Measurements from ENCODE around the gene GNL2.
"Not testable (repeated sequence)": the region's sequence is repeated elsewhere in the genome, so short reads cannot be mapped to it uniquely, and the experiment has no call there.

The GNL2 gene

GRCh38 chr1:37559080-37559479 lies 36.7 kb downstream of the GNL2 start:
- DNase-seq, result no peak

GRCh38 chr1:37558411-37558810 lies 37.3 kb downstream of the GNL2 start:
- DNase-seq, result no peak

- no peak for DNase-seq
Observed at GRCh38 chr1:37557402-37557801, 38.3 kb downstream of the GNL2 start.

DNA sequence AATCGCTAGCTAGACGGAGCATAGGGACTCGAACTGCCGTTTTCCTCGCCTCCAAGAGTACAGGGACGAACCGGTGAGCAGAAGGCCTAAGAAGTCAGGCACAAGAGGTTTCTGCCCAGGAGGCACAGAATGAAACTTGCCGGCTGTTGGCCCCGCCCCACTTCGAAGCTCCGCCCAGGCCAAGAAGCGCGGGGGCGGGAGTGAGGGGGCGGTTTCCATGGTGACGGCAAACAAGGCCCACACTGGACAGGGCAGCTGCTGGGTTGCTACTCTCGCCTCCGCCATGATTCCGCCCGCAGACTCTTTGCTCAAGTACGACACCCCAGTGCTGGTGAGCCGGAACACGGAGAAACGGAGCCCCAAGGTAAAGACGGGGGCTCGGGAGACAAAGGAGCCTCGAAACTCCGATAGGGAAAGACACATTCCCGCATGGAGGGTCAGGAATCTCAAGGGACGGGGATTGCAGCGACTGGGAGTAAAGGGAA lies 39.0 kb downstream of the GNL2 start, which contains the start of gene DNALI1:
Gene DNALI1 (plus strand): TSS at position 229 of the 485 bp plus-strand sequence. CDS start 55 bp downstream, at position 284.
- DNase-seq, result peak; percentile 72

DNA sequence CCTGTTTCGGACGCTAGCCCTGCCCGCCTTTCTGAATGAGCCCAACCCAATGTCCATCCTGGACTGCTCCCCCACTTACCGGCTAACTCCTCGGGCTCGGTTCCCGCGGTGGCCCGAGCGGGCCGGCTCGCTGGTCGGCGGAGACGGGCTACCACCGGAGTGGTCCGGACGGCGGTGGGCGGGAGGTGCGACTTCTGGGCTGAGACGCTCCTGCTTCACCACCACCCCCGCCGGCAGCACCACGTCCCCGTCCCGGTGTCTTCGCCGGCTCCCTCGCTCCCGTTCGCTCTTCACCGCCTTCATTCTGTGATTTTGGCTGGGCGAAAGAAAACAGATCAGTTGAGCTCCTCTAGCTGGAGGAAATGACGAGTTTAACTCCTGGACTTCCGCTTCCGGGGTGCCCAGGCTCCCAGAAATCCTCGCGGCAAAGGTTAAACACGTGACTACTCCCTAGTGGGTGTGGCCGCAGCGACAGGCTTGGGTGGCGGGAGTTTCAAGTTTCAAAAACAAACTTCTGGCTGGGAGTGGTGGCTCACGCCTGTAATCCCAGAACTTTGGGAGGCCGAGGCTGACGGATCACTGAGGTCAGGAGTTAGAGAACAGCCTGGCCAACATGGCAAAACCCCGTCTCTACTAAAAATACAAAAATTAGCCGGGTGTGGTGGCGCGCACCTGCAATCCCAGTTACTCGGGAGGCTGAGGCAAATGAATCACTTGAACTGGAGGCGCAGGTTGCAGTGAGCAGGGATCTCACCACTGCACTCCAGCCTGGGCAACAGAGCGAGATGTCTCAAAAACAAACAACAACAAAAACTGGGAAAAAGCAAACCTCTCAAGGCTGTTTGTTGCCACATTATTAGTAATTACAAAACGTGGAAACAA lies 41.6 kb downstream of the GNL2 start, which contains the start of gene SNIP1:
Gene SNIP1 (minus strand): TSS at position 367 of the 882 bp plus-strand sequence. CDS start 64 bp downstream, at position 303.
- peak; percentile 93 for DNase-seq

- DNase-seq, result no peak
Observed at GRCh38 chr1:37553598-37553926, 42.2 kb downstream of the GNL2 start.

GRCh38 chr1:37549341-37549740 lies 46.4 kb downstream of the GNL2 start:
- DNase-seq, result no peak

DNA sequence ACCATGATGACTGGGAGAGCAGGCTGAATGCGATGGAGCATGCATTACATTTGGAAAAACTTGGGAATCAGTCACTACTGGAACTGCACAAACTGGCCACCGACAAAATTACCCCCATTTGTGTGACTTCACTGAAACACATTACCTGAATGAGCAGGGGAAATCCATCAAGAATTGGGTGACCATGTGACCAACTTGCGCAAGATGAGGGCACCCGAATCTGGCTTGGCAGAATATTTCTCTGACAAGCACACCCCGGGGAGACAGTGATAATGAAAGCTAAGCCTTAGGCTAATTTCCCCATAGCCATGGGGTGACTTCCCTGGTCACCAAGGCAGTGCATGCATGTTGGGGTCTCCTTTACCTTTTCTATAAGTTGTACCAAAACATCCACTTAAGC lies 50.7 kb downstream of the GNL2 start:
- DNase-seq, result no peak

DNA sequence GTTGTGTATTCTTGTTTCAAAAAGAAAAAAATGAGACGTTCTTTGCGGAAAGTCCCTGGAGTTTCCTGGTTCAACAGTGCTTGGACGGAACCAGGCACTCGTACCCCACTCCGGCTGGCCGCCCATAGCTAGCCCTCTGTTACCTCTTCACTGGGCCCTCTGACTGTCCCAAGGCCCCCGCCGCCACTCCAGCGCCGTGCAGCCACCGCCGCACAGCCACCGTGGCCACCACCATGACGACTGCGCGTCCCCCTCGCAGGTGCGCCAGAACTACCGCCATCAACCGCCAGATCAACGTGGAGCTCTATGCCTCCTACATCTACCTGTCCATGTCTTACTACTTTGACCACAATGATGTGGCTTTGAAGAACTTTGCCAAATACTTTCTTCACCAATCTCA lies 51.2 kb downstream of the GNL2 start:
- DNase-seq, result no peak

DNA sequence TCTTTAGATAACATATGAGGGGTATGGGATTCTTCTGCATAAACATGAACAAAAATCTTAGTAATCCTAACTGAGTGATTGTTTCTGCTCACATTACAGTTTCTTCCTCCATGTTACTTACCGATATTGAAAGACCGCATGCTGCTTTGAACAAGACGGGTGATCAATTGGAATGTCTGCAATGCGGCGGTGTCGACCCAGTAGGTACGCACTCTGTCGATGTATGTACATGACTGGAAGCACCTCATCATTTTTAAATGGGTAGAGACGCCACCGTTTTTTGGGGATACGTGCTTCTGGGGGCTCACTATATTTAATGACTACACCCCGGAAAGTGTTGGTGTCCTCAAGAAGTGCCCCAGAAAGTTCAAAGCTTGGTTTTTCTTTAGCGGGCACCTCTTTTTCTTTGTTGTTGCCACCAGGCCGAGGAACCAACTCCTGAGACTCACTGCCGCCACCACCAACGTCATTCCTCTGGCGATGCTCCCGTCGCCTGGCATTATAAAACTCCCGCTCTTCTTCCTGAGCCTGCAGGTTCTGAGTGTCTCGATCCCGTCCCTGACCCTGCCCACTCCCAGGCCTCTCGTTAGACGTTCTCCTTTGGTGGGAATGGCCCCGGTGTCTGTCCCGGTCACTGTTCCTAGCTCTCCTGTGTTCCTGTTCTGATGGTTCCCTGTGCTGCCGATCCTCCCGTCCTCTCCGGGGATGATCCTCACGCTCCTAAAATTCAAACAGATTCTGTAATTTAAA lies 55.5 kb downstream of the GNL2 start:
- DNase-seq, result no peak

DNA sequence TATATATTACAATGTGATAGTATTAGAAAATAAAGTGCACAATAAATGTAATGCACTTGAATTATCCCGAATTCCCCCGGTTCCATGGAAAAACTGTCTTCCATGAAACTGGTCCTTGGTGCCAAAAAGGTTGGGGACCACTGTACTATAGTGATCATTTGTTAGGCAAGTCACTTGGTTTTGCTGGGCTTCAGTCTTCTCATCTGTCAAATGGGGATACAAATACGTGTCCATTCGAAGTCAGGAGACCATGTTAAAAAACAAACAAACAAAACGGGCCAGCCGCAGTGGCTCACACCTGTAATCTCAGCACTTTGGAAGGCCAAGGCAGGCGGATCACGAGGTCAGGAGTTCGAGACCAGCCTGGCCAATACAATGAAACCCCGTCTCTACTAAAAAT lies 56.6 kb downstream of the GNL2 start:
- not testable (repeated sequence) for DNase-seq

DNA sequence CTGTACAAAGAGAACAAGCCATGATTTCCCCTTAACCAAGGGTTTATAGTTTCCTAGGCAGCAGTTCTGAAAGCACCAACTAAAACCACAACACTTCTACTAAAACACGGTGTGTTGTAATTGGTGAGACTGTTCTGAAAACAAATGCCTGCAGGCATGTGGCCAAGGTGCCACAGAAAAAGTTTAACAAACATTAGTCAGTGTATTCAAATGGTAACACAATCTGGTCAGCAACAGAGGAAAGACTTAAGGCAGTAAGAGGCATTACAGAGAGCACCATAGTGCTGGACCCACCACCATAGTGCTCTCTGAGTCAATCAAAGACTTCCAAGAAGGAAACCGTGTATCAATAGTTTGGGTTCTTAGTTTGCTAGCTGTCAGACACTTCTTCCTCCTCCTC lies 58.4 kb downstream of the GNL2 start:
- peak; percentile 57 for DNase-seq

GRCh38 chr1:37533317-37534093 lies 62.2 kb downstream of the GNL2 start:
- DNase-seq, result no peak

DNA sequence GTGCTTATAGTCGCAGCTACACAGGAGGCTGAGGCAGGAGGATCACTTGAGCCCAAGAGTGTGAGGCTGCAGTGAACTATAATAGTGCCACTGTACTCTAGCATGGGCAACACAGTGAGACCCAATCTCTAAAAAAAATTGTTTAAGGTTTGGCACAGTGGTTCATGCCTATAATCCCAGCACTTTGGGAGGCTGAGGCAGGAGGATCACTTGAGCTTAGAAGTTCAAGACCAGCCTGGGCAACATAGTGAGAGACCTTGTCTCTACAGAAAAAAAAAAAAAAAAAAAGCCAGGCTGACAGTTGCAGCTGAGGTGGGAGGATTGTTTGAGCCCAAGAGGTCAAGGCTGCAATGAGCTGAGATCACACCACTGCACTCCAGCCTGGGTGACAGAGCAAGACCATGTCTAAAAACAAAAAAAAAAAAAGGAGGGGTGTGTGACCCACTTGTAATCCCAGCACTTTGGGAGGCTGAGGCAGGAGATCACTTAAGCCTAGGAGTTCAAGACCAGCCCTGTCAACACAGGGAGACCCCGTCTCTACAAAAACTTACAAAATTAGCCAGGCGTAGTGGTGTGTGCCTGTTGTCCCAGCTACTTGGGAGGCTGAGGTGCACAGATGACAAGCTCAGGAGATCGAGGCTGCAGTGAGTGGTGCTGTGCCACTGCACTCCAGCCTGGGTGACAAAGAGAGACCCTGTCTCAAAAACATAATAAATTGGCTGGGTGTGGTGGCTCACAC lies 63.1 kb downstream of the GNL2 start:
- DNase-seq, result not testable (repeated sequence)

DNA sequence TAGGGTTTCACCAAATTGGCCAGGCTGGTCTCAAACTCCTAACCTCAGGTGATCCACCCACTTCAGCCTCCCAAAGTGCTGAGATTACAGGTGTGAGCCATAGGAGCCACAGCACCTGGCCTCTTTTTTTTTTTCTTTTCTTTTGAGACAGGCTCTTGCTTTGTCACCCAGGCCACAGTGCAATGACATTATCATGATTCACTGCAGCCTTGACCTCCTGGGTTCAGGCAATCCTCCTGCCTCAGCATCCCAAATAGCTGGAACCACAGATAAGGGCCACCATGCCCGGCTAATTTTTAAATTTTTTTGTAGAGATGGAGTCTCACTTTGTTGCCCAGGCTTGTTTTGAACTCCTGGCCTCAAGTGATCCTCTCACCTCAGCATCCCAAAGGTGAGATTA lies 65.8 kb downstream of the GNL2 start:
- not testable (repeated sequence) for DNase-seq

- DNase-seq, result no peak
Observed at GRCh38 chr1:37519613-37520012, 76.1 kb downstream of the GNL2 start.

DNA sequence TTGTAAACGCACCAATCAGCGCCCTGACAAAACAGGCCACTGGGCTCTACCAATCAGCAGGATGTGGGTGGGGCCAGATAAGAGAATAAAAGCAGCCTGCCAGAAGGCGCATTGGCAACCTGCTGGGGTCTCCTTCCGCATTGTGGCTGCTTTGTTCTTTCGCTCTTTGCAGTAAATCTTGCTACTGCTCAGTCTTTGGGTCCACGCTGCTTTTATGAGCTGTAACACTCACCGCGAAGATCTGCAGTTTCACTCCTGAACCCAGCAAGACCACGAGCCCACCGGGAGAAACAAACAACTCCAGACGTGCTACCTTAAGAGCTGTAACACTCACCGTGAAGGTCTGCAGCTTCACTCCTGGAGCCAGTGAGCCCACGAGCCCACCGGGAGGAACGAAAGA lies 76.8 kb downstream of the GNL2 start:
- DNase-seq, result not testable (repeated sequence)

- not testable (repeated sequence) for DNase-seq
Observed at GRCh38 chr1:37518241-37518640, 77.5 kb downstream of the GNL2 start.

GRCh38 chr1:37517569-37517968 lies 78.2 kb downstream of the GNL2 start:
- DNase-seq, result no peak

Measured in HCEC 1CT (cell line).